NCI-H526 (cell line): ENCODE measurements around the gene ARHGAP11A.

Experiments
- DNase-seq, 2 experiments: peaks; one replicate each; lab custom pipeline; 2025; lab: John Stamatoyannopoulos, UW

The ARHGAP11A gene

GRCh38 chr15:32657198-32657883 is 42.0 kb downstream of the ARHGAP11A start:
- DNase-seq = peak in 1 of 2 experiments; percentile 15

GRCh38 chr15:32657941-32658340 is 42.6 kb downstream of the ARHGAP11A start:
- DNase-seq = no peak

GRCh38 chr15:32659340-32660155 is 44.2 kb downstream of the ARHGAP11A start:
- peak in 1 of 2 experiments; percentile 53 for DNase-seq

GRCh38 chr15:32663671-32664070 is 48.4 kb downstream of the ARHGAP11A start:
- no peak for DNase-seq

- no peak for DNase-seq
Observed at GRCh38 chr15:32664796-32665195, 49.5 kb downstream of the ARHGAP11A start.

GRCh38 chr15:32667321-32667720 is 52.0 kb downstream of the ARHGAP11A start:
- DNase-seq = no peak

- DNase-seq = no peak
Observed at GRCh38 chr15:32668942-32669341, 53.6 kb downstream of the ARHGAP11A start.

- DNase-seq = peak; percentile 85 to 87
Observed at GRCh38 chr15:32669896-32670611, 54.8 kb downstream of the ARHGAP11A start.

- peak; percentile 78 for DNase-seq
Observed at GRCh38 chr15:32670623-32671022, 55.3 kb downstream of the ARHGAP11A start.

- DNase-seq = peak in 1 of 2 experiments; percentile 21
Observed at GRCh38 chr15:32671339-32672325, 56.3 kb downstream of the ARHGAP11A start.

GRCh38 chr15:32674681-32675080 is 59.4 kb downstream of the ARHGAP11A start:
- no peak for DNase-seq

- DNase-seq = no peak
Observed at GRCh38 chr15:32675466-32675865, 60.2 kb downstream of the ARHGAP11A start.

GRCh38 chr15:32676169-32676568 is 60.9 kb downstream of the ARHGAP11A start:
- no peak for DNase-seq

- DNase-seq = peak; percentile 30 to 52
Observed at GRCh38 chr15:32677238-32677750, 62.0 kb downstream of the ARHGAP11A start.

GRCh38 chr15:32679298-32679690 is 64.0 kb downstream of the ARHGAP11A start:
- DNase-seq = peak; percentile 33 to 56

GRCh38 chr15:32682569-32682968 is 67.3 kb downstream of the ARHGAP11A start:
- no peak for DNase-seq

GRCh38 chr15:32682977-32683630 is 67.8 kb downstream of the ARHGAP11A start:
- no peak for DNase-seq

GRCh38 chr15:32683906-32684584 is 68.7 kb downstream of the ARHGAP11A start:
- DNase-seq = no peak

GRCh38 chr15:32685576-32685975 is 70.3 kb downstream of the ARHGAP11A start:
- no peak for DNase-seq

GRCh38 chr15:32687556-32687955 is 72.3 kb downstream of the ARHGAP11A start:
- DNase-seq = no peak
